ENCODE data around the gene ARHGEF10L.

ARHGEF10L gene

GRCh38 chr1:17687145-17687544 is 147.6 kb downstream of the ARHGEF10L start:
- no peak overlapping the region for H3K27ac Mint-ChIP-seq
- no peaks in the 10 kb centered on the region for H3K9me3 Mint-ChIP-seq
- peaks cover 4% of the 10 kb centered on the region for H3K27me3 Mint-ChIP-seq (ENCODE audit: low read depth, poor library complexity)
- H3K4me1 Mint-ChIP-seq = peaks cover 32% of the 10 kb centered on the region
- DNase-seq = no peak
- H3K4me3 Mint-ChIP-seq = no peak overlapping the region
- H3K36me3 Mint-ChIP-seq (ENCODE audit: low read depth) = peaks cover 32% of the 10 kb centered on the region
- TF ChIP-seq CTCF (IDR thresholded peaks at IDR 0.05) = no peak

GRCh38 chr1:17688217-17688810 is 148.8 kb downstream of the ARHGEF10L start:
- Mint-ChIP-seq H3K27me3 (ENCODE audit: low read depth, poor library complexity) (peaks cover 4% of the 10 kb centered on the region), H3K9me3 (no peaks in the 10 kb centered on the region), H3K4me1 (peaks cover 34% of the 10 kb centered on the region), H3K4me3 (no peak overlapping the region), H3K27ac (no peak overlapping the region), H3K36me3 (ENCODE audit: low read depth) (peaks cover 39% of the 10 kb centered on the region)
- TF ChIP-seq CTCF (IDR thresholded peaks at IDR 0.05) = no peak
- no peak for DNase-seq

- peaks cover 4% of the 10 kb centered on the region for H3K27me3 Mint-ChIP-seq (ENCODE audit: low read depth, poor library complexity)
- no peak overlapping the region for H3K27ac Mint-ChIP-seq
- no peaks in the 10 kb centered on the region for H3K9me3 Mint-ChIP-seq
- no peak overlapping the region for H3K4me3 Mint-ChIP-seq
- no peak for DNase-seq
- no peak for TF ChIP-seq CTCF (IDR thresholded peaks at IDR 0.05)
- H3K36me3 Mint-ChIP-seq (ENCODE audit: low read depth) = peaks cover 39% of the 10 kb centered on the region
- H3K4me1 Mint-ChIP-seq = peaks cover 34% of the 10 kb centered on the region
These were observed 149.5 kb downstream of the ARHGEF10L start for GRCh38 chr1:17689011-17689410.

- Mint-ChIP-seq H3K27ac (no peak overlapping the region), H3K9me3 (no peaks in the 10 kb centered on the region), H3K4me3 (no peak overlapping the region), H3K36me3 (ENCODE audit: low read depth) (peaks cover 35% of the 10 kb centered on the region), H3K27me3 (ENCODE audit: low read depth, poor library complexity) (no peaks in the 10 kb centered on the region), H3K4me1 (peaks cover 18% of the 10 kb centered on the region)
- DNase-seq = no peak
- no peak for TF ChIP-seq CTCF (IDR thresholded peaks at IDR 0.05)
These were observed 151.6 kb downstream of the ARHGEF10L start for GRCh38 chr1:17690906-17691634.

- Mint-ChIP-seq H3K4me3 (no peak overlapping the region), H3K36me3 (ENCODE audit: low read depth) (peaks cover 24% of the 10 kb centered on the region), H3K27ac (peak overlapping the region; percentile 50), H3K27me3 (ENCODE audit: low read depth, poor library complexity) (peaks cover 3% of the 10 kb centered on the region), H3K4me1 (peaks cover 24% of the 10 kb centered on the region), H3K9me3 (no peaks in the 10 kb centered on the region)
- TF ChIP-seq CTCF (IDR thresholded peaks at IDR 0.05) = no peak
- no peak for DNase-seq
These were observed 153.1 kb downstream of the ARHGEF10L start for GRCh38 chr1:17692645-17693044.

Data from nephron progenitor cell (in vitro differentiated cells).